Smooth muscle cell (in vitro differentiated cells): ENCODE results near the gene ARPIN. TPM values are rescaled to one million over a fixed set of nuclear protein-coding genes. Genes with fewer than 3 reads are reported as not detected.

Source experiments
- DNase-seq: peaks from one replicate; lab custom pipeline; 2025; ENCODE audit not compliant: unreplicated experiment; lab: John Stamatoyannopoulos, UW
- H2AFZ ChIP-seq: fragments of 200-600 bp; sonication (generic); 2 replicates; pipeline ENCODE4 v1.6.0; 2016; ENCODE audit warnings: antibody characterized with exemption, low read depth, mild to moderate bottlenecking
- H3F3A ChIP-seq: fragments of 200-600 bp; sonication (generic); 2 replicates; pipeline ENCODE4 v1.6.0; 2017; ENCODE audit warnings: antibody characterized with exemption, low read depth
- H3K27ac ChIP-seq: fragments of 200-600 bp; sonication (generic); 2 replicates; pipeline ENCODE4 v1.5.1; 2016; ENCODE audit warnings: low read depth, mild to moderate bottlenecking
- H3K27me3 ChIP-seq: fragments of 200-600 bp; sonication (generic); 2 replicates; pipeline ENCODE4 v1.6.1; 2016; ENCODE audit warnings: low read depth, mild to moderate bottlenecking
- H3K36me3 ChIP-seq: fragments of 200-600 bp; sonication (generic); 2 replicates; pipeline ENCODE4 v1.5.1; 2016; ENCODE audit warnings: low read depth
- H3K4me1 ChIP-seq: fragments of 200-600 bp; sonication (generic); 2 replicates; pipeline ENCODE4 v1.5.1; 2016; ENCODE audit warnings: low read depth
- H3K4me2 ChIP-seq: fragments of 200-600 bp; sonication (generic); 2 replicates; pipeline ENCODE4 v1.6.0; 2016; ENCODE audit warnings: mild to moderate bottlenecking
- H3K4me3 ChIP-seq: fragments of 200-600 bp; sonication (generic); 2 replicates; pipeline ENCODE4 v1.5.1; 2016; ENCODE audit warnings: mild to moderate bottlenecking
- H3K79me2 ChIP-seq: fragments of 200-600 bp; sonication (generic); 2 replicates; pipeline ENCODE4 v1.6.0; 2016; ENCODE audit warnings: low read depth, mild to moderate bottlenecking
- H3K9ac ChIP-seq: fragments of 200-600 bp; sonication (generic); 2 replicates; pipeline ENCODE4 v1.6.0; 2016; ENCODE audit warnings: low read depth
- H3K9me3 ChIP-seq: fragments of 200-600 bp; sonication (generic); replicated peaks from 2 replicates; pipeline ENCODE4 v1.5.1; 2016; ENCODE audit warnings: low read depth
- H4K20me1 ChIP-seq: fragments of 200-600 bp; sonication (generic); 2 replicates; pipeline ENCODE4 v1.6.0; 2016; ENCODE audit warnings: low read depth
- CTCF ChIP-seq: fragments of 200-600 bp; sonication (generic); IDR thresholded peaks from 2 replicates; pipeline ENCODE4 v1.5.1; 2017; ENCODE audit warnings: borderline replicate concordance, mild to moderate bottlenecking, antibody characterized with exemption; ENCODE audit not compliant: insufficient read depth, poor library complexity, severe bottlenecking
- WGBS: methylation state at CpG from one replicate; pipeline ENCODE4 v1.1.7; 2016; ENCODE audit warnings: low lambda C conversion rate; 5-methylcytosine and 5-hydroxymethylcytosine counted together
- polyA plus RNA-seq: library from polyadenylated mRNA; unstranded; fragments of >200 nt; fragmentation: Nextera tagmentation; extraction: Ambion mirVana; gene quantifications from 2 replicates; pipeline ENCODE4 v1.2.1, GENCODE V29; 2016
- total RNA-seq: library from RNA; depleted of rRNA; stranded (reverse); fragments of >200 nt; gene quantifications from 2 replicates; pipeline ENCODE4 v1.2.3, GENCODE V29; 2014

The ARPIN gene
- total and polyA plus RNA-seq, 2 experiments from 2014 or later = 4.0 to 4.3 TPM

DNA sequence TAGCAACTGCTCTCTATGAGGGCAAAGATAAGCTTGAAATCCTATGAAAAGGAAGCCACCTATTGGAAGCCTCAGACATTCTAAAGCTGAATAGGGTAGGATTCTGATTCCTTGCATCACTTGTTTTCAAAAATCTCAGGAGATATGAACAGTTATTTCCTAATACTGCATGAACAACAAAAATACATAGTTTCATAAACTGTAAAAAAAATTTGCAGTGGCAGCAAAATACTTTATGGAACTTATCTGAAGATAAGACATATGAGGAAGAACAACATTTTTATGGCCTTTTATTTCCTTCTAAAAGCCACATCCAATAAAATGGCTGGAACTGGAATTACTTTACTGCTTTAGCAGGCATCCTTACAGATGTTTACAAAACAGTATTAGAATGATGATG, 48.8 kb downstream of the ARPIN start:
- no peak for TF ChIP-seq CTCF
- H3K36me3 ChIP-seq = no peaks in the 10 kb centered on the region
- no peak overlapping the region for H3K4me2 ChIP-seq
- no peaks in the 10 kb centered on the region for H4K20me1 ChIP-seq
- no peak for DNase-seq
- H3K79me2 ChIP-seq = no peaks in the 10 kb centered on the region
- no peaks in the 10 kb centered on the region for H3K27me3 ChIP-seq
- H3F3A ChIP-seq = no peaks in the 10 kb centered on the region
- no peak overlapping the region for H2AFZ ChIP-seq
- H3K4me3 ChIP-seq = no peak overlapping the region
- no peak overlapping the region for H3K27ac ChIP-seq
- no peaks in the 10 kb centered on the region for H3K4me1 ChIP-seq
- H3K9me3 ChIP-seq = no peaks in the 10 kb centered on the region
- no peak overlapping the region for H3K9ac ChIP-seq

- Histone ChIP-seq H3K9ac (no peak overlapping the region), H3K79me2 (no peaks in the 10 kb centered on the region), H2AFZ (no peak overlapping the region), H3K4me2 (no peak overlapping the region), H3F3A (no peaks in the 10 kb centered on the region), H3K27me3 (no peaks in the 10 kb centered on the region), H3K4me3 (no peak overlapping the region), H4K20me1 (no peaks in the 10 kb centered on the region), H3K36me3 (no peaks in the 10 kb centered on the region), H3K9me3 (no peaks in the 10 kb centered on the region), H3K4me1 (no peaks in the 10 kb centered on the region), H3K27ac (no peak overlapping the region)
- 87% methylated on average over 2 of the region's 2 CpGs for whole genome bisulfite sequencing
- TF ChIP-seq CTCF = no peak
- no peak for DNase-seq
These were observed 51.9 kb downstream of the ARPIN start for GRCh38 chr15:89860891-89861290.

DNA sequence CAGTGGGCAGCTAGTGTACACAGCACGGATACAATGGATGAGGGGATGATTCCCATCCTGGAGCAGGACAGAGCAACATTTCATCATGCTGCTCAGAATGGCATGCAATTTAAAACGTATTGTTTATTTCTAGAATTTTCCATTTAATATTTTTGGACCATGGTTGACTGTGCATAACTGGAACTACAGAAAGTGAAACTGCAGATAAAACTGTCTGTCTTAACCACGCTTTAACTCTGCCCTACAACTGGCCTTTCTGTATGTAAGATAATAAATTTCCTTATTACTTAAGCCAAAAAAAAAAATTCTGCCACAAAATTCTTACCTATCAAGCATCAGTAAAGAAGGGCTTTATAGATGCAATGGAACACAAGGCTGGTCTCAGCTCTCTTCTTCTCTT, 52.3 kb downstream of the ARPIN start:
- H3K36me3 ChIP-seq = no peaks in the 10 kb centered on the region
- H3K4me2 ChIP-seq = no peak overlapping the region
- H3K4me1 ChIP-seq = no peaks in the 10 kb centered on the region
- DNase-seq = no peak
- no peak overlapping the region for H2AFZ ChIP-seq
- H3K27me3 ChIP-seq = no peaks in the 10 kb centered on the region
- no peak overlapping the region for H3K9ac ChIP-seq
- no peaks in the 10 kb centered on the region for H4K20me1 ChIP-seq
- TF ChIP-seq CTCF = no peak
- no peaks in the 10 kb centered on the region for H3K9me3 ChIP-seq
- no peaks in the 10 kb centered on the region for H3F3A ChIP-seq
- H3K79me2 ChIP-seq = no peaks in the 10 kb centered on the region
- H3K4me3 ChIP-seq = no peak overlapping the region
- no peak overlapping the region for H3K27ac ChIP-seq
- 90% methylated on average over 3 of the region's 3 CpGs for WGBS

DNA sequence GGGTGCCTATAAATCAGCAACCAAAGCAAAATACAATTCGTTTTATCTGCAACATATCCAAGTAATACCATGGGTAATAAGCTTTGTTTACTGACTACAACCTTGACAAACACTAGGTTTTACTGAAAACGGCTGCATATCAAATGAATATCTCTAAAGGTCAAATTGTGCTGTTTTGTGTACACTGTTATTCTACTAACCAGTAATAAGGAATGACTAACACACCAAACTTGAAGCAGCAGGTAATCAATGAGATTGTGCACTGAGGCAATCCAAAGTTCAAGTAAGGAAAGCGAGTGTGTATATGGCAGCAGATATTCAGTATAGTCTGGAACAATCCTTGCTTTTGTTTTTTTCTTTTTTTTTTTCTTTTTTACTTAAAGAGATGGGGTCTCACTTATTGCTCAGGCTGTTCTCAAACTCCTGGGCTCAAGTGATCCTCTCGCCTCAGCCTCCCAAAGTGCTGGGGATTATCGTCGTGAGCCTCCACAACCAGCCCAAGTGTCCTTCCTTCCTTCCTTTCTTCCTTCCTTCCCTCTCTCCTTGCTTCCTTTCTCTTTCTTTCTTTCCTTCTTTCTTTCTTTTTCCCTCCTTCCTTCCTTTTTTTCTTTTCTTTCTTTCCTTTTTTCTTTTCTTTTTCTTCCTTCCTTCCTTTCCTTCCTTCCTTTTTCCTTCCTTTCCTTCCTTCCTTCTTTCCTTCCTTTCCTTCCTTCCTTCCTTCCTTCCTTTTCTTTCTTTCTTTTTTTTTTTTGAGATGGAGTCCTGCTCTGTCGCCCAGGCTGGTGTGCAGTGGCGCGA, 53.9 kb downstream of the ARPIN start:
- Histone ChIP-seq H3K4me3 (no peak overlapping the region), H4K20me1 (no peaks in the 10 kb centered on the region), H3K27ac (no peak overlapping the region), H3K9me3 (no peaks in the 10 kb centered on the region), H3K36me3 (no peaks in the 10 kb centered on the region), H3K9ac (no peak overlapping the region), H3K27me3 (no peaks in the 10 kb centered on the region), H3K79me2 (no peaks in the 10 kb centered on the region), H3K4me1 (no peaks in the 10 kb centered on the region), H2AFZ (no peak overlapping the region), H3K4me2 (no peak overlapping the region), H3F3A (no peaks in the 10 kb centered on the region)
- WGBS = 97% methylated on average over 9 of the region's 9 CpGs
- TF ChIP-seq CTCF = no peak
- no peak for DNase-seq
